ENCODE data around the gene ADAMTS13.

The ADAMTS13 gene

DNA sequence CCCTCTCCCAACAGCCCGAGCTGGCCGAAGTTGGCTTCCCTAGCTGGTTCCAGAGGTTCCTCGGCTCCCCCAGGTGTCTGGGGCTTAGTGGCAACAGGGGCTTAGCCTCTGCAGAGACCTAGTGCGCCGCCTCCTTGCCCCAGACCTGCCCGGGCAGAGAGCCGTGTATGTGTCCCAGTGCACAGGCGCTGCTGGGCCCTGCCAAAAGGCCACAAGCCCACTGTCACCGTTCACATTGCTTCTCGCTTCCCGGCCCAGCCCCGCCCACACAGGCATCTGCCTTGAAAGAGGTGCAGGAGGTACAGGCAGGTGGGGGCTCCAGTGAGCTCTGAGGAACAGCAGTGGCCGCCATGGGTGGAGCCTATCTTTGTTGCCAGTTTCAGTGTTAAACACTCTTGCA, 35.1 kb downstream of the ADAMTS13 start:
- DNase-seq, result no peak

DNA sequence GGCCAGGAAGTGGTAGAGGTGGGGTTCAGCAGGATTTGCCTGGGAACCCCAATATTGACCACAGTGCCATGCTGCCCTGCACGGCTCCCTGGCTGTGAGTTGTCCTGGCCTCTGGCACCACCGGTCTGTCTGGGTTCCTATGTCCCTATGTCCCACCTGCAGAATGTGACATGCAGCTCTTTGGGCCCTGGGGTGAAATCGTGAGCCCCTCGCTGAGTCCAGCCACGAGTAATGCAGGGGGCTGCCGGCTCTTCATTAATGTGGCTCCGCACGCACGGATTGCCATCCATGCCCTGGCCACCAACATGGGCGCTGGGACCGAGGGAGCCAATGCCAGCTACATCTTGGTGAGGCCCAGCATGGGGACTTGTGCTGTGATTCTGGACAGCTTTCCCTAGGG, 35.6 kb downstream of the ADAMTS13 start:
- DNase-seq, result no peak

DNA sequence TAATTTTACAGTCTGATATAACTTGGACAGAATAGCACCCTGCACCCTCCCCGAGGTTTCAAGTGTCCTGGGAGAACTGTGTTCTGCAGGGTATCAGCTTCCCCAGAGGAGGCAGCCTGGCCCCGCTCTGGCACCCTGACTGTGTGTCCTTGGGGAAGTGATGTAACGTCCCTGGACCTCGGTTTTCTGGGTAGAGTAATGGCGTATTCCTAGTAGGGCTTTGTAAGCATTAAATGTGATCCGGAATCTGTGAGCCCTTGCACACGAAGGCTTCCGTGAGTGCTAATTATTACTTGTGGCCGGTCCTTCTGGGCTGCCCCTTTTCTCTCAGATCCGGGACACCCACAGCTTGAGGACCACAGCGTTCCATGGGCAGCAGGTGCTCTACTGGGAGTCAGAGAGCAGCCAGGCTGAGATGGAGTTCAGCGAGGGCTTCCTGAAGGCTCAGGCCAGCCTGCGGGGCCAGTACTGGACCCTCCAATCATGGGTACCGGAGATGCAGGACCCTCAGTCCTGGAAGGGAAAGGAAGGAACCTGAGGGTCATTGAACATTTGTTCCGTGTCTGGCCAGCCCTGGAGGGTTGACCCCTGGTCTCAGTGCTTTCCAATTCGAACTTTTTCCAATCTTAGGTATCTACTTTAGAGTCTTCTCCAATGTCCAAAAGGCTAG, 36.6 kb downstream of the ADAMTS13 start:
- no peak for DNase-seq

DNA sequence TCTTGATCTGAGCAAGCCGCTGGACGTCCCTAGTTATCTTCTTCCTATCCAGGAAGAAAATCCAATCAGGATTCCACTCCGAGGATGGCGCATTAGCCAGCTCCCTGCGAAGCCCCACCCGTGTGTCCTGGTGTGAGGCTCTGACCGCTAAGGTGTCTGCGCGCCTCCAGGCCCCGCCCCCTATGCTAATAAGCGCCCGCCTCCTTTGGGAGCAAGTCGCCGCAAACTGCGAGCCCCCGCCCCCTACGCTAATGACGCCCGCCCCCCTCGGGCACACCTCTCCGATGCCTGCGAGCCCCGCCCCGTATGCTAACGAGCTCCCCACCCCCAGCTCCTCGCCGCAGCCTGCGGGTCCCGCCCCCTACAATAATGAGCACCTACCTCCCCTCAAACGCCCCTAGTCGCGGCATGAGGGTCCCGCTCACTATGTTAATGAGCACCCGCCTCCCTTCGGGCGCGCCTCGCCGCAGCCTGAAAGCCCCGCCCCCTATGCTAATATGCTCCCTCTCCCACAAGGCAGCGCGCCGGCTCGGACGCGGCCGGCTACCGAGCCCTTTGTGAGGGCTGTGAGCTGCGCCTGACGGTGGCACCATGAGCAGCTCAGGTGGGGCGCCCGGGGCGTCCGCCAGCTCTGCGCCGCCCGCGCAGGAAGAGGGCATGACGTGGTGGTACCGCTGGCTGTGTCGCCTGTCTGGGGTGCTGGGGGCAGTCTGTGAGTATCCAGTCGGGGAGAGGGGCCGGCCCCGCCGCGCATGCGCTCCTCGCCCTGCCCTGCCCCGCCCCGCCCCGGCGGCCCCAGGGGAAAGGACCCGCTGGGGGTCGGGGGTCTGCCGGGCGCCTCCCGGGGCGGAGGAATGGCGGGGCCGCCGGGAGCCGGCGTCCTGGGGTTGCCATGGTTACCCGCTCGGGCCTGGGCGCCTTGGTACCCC, 37.6 kb downstream of the ADAMTS13 start, which contains the start of gene CACFD1:
Gene CACFD1 (plus strand): TSS at position 503 of the 929 bp plus-strand sequence. CDS start 89 bp downstream, at position 592.
- peak; percentile 99 for DNase-seq

DNA sequence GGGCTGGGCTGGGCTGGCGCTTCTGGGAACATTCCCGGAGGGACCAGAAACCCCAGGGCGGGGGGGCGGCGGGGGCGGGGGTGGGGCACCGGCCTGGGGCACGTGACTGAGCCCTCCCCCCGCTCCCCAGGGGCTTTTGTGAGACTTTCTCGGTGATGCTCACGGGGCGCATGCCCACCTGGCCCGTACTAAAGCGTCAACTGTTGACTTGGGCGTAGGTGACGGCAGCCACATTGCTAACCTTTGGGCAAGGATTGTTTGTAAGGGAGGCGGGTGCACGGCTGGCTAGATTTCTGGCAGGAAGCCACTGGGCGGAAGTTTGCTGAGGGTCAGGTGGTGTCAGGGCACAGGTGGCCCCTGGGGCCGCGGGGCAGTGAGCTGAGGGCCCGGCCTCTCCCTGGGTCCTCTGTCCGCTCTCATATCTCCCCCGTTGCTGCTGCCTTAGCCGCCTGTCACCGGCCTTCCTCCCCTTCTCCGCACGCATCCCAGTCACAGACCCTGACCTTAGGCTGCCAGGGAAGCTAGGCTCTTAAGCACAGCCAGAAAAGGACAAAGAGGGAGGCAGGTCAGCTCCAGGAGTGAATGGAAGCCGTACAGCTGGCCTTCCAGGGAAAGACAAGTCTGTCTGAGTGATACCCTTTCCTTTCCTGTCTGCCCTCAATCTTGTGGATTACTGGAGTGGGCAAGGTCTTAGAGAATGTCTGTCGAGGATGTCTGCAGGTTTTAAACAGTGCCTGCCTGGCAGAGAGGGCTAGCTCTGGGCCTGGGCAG, 38.4 kb downstream of the ADAMTS13 start:
- DNase-seq, result peak; percentile 69

DNA sequence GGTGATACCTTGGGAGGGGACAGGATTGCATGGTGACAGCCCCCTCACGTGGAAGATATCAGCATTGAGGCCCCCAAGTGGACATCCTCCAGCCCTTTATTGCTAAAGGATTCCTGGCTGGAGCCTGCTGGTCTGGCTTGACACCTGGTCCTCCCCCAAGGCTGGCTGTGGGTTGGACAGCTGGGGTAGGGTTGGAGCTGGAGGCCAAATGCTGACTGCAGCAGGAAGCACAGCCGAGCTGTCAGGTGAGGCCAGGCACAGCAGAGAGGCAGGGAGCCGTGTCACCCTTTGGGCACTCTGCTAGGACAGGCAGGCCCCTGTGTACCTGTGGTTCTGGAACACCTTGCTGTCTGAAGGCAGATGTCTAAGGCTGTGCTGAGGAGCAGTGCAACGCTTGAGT, 39.8 kb downstream of the ADAMTS13 start:
- DNase-seq, result no peak

DNA sequence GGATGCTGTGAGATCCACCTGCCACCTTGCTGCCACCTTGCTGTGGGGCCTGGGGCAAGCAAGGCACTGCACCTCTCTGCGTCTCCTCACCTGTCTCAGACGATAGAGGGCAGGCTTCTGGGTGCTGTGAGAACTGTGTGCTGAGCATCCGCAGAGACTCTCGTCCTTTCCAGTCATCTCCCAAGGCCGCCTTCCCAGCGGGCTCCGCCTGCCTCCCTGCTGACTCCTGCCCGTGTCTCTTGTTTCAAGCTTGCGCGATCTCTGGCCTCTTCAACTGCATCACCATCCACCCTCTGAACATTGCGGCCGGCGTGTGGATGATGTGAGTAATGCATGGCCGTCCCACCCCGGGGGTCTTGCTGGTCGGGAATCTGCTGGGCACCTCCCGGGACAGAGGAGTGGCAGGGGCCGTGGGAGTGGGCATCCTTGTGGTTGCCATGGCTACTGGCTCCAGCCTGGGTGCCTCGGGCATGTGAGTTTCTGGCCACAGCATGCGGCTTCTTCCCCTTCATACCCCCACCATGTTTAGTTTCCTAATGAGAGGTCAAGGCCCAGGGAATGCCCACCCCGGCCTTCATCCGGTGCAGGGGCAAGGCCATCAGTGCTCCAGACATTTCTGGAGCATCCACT, 41.2 kb downstream of the ADAMTS13 start:
- DNase-seq, result peak; percentile 30

DNA sequence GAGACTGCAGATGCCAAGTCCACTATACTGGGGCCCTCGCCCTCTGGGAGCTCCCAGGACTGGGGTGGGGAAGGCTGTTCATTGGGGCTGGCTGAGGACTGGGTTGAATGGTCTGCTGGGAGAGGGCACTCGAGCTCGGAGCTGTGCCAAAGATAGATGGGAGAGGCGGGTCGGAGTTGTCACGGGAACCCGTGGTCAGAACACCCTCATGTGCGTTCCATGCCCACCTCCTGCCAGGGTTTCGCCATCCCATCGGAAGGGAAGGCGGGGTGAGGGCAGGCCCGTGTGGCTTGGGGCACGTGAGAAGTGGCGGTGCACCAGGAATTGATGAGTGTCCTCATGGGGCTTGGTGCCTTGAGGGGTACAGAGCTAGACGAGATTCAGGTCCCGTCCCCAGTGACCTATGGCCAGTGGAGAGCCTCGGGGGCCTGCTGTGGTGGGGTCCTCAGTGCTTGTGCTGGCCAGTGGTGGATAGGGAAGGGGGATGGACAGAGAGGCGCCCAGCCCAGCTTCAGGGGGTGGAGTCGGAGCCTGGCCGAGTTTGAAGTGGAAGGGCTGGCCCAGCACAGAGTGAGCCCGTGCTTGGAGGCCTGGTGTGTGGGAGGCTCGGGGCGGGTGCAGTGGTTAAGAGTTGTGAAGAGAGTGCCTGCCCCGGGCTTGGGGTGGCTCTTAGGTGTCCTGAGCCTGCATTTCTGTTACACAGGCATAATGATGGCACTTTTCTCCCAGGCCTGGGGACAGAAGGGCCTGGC, 41.9 kb downstream of the ADAMTS13 start:
- DNase-seq, result no peak

DNA sequence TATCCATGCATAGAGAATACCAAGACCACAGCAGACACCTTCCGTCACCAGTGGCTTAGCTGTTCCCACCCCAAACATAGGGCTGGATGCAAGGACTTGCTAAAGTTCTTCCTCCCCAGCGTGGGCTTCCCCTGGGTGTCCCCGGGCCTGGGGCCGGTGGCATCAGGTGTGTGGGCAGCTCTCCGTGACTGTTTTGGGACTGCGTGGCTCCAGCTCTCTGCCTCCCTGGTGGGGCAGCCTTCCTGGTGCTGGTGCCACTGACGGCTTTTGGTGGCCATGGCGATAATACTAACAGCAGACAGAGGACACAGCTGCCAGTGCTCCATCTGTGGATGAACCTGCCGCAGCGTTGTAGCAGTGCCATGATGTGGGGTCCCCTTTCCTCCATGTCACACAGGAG, 42.5 kb downstream of the ADAMTS13 start:
- DNase-seq, result no peak

DNA sequence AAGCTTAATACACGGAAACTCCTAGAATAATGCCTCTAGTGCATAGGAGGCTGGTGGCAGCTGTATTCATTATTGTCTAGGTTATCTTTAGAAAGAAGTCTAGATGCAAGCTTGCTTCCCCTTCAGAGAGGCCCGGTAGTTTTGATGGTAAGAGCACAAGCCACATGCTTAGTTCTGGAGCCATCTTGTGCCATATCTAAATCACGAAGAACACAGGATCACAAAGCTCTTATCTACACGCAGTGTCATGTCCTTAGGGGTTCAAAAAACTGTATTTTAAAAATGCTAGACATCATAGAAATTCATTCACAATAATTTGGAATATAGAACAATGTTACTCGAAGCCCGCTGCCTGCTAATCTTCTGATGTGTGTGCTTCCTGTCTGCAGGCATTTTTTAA, 43.8 kb downstream of the ADAMTS13 start:
- DNase-seq, result no peak

DNA sequence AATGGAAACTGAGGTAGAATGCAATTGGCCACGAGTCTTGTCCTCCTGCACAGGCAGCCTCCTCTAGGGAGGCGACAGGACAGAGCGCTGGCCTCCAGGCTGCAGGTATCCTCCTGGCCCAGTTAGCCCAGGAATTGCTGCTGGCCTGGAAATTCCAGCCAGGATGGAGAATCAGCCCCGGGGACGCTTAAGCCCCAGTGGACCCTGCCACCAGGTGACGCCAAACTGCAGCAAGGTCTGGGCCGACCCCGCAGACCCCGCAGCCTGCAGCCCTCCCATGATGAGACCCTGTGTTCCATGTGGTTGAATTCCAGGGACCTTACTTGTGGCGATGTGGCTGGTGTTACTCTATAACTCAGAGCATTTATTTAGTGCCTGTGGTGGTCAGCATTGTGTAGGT, 44.9 kb downstream of the ADAMTS13 start:
- no peak for DNase-seq

DNA sequence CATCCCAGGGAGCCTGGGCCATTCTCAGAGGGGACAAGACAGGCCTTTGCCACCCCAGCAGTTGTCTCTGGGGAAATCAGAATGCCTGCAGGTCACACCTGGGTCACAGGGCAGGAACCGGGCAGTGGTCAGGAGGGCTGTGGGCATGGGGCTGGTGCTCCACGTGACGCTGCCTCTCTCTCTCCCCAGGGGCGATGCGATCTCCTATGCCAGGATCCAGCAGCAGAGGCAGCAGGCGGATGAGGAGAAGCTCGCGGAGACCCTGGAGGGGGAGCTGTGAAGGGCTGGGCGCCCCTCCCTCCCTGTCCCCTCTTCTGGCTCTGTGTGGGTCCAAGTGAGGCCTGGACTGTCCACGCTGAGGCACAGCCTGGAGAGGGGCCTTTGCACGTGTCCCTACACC, 46.2 kb downstream of the ADAMTS13 start:
- no peak for DNase-seq

DNA sequence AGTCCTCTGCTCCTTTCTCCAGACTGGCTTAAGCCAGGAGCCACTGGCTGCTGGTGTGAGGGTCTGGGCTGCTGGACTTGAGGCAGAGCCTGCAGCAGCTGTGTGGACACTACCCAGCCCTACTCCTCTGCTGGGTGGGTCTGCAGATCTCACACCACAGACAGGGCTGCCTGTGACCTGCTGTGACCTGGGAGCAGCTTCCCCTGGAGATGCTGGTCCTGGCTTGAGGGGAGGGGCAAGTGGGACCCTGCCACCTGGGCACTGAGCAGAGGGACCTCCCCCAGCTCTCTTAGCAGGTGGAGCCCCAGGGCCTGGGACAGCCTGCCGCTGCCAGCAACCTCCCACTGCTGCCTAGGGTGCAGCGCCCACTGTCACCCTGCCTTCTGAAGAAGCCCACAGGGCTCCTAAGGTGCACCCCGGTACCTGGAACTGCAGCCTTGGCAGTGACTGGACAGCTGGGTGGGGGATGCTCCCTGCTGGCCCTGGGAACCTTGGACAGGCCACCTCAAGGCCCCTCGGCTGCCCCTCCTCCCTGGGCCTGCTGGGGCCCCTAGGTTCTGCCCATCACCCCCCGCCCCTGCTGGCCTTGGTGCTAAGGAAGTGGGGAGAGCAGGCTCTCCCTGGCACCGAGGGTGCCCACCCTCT, 46.7 kb downstream of the ADAMTS13 start:
- no peak for DNase-seq

DNA sequence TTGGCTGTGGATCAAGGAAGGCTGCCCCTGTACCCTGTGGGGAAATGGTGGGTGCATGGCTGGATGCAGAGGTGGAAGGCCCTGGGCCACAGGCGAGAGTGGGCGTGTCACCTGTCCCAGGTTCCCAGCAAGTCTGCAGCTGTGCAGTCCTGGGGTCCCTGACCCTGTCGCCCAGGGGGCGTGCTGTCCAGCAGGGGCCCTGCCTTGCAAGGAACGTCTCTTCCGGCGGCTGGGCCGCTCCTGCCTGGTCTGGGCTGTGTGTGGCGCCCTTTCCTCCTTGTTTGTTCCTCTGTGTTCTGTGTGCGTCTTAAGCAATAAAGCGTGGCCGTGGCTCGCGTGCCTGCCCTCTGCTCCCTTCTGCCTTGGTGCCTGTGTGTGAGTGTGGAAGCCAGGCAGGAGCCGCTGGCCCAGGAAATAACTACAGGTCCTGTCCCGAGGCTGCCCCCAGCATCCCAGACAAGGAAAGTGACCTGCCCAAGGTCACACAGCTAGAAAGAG, 48.3 kb downstream of the ADAMTS13 start:
- no peak for DNase-seq

DNA sequence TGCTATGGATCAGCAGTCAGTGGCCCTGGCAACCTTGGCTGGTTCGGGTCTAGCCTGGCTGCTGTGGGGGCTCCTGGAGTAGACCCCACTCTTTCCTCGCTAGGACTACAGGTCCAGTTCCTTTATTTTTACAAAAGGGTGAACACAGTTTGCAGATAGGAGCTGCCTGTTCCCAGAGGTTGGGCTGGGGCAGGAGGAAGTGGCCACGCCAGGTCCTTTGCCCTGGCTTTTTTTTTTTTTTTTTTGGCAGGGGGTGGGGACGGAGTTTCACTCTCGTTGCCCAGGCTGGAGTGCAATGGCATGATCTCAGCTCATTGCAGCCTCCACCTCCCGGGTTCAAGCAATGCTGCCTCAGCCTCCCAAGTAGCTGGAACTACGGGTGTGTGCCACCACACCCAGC, 48.8 kb downstream of the ADAMTS13 start:
- DNase-seq, result no peak

DNA sequence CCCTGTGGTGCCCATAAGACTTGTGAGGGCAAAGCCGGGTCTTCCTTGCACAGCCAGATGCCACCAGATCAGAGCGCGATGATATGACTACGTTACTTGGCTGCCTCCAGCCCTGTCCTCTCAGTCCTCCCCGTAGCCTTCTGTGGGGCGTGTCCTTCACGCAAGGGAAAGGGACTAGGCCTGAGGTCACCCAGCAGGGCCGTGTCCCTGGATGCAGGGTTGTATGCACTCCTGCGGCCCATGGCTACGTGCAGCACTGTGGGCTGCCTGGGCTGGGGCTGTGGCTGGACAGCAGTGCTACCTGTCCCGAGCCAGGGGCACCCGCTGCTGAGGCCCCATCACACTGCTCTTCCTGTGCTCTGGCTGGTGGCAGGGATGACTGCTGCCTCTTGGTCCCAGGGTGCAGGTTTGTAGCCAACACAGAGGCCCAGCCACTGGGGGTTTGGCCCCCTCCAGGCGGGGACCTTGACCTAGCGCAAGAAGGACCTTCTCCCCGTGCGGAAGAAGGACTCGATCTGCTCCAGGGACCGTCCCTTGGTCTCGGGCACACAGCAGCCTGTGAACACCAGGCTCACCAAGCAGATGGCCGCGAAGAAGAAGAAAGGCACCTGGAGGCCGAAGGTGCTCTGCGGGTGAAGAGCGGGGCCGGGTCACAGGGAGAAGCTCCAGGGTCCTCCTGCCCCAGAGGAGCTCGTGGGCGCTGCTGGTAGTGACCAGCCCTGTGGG, 49.5 kb downstream of the ADAMTS13 start:
- no peak for DNase-seq

DNA sequence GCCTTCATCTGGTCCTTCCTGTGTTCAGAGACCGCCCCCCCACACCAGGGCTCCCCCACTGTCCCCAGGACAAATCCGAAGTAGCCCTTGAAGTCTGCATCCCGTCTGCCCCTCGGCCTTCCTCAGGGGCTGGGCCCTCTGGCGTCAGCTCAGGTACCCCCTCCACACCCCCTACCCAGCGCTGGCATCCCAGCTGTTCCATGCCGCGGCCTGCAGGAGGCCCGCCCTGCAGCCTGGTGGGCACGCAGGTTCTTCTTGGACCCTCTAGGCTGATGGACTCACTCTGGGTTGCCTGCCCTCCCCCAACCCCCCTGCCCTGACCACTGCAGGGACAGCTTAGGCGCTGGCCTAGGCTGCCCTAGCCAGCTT, 50.1 kb downstream of the ADAMTS13 start:
- DNase-seq, result no peak

DNA sequence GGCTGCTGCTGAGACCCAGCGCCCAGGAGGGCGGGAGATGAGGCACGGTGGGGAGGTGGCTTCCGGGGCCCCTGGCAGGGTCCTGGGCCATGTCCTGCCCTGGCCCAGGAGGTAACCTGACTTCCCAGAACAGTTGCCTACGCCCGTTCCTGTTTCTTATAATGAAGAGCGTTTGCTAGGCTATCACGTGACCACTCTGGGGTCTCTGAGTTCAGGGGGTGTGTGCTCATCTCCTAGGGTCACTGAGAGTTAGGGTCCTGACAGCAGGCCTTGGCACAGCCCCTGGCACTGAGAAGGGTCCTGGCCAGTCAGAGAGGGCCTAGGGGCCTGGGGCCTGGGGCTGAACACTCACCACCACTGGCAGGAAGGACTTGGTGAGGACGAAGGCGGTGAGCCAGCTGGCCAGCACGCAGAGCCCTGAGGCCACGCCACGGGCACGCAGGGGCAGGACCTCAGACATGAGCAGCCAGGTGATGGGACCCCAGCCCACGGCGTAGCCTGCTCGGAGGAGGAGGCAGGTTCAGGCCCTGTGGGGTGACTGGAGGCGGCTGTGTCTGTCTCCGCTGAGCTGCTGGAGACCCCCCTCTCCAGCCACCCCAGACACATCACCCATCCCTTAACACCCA, 50.7 kb downstream of the ADAMTS13 start:
- DNase-seq, result no peak

DNA sequence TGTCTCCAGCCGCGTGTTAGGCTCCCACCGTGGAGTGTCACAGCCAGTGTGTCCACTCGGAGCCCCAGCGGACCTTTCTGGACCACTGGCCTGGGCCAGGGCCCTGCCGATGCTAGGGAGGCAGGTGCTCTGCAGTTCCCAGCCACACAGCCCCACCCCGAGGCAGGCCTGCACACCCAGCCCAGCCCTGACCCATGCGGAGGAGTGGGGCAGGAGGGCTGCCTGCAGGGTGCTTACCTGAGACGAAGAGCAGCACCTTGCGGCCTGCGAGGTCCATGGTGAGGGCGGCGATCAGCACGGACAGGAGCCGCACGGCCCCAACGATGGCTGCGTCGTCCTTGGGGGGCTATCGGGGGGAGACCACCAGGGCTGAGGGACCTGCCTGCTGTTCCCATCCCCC, 51.6 kb downstream of the ADAMTS13 start:
- no peak for DNase-seq

DNA sequence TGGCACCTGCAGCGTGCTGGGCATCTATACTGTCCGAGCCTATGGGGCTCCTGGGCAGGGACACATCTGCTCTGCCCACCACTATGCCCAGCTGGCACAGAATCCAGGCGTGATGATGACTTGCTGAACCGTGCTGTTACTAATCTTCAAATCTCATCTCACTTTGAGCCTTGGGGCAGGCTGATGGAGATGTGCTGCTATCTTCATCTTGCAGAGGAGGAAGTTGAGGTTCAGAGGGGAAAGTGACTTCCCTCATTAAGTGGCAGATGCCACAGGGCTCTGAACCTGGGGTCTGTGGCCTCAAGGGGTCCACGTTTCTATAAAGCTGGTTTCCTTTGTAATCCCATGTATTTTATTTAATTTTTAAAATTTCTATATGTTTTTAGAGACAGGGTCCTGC, 52.0 kb downstream of the ADAMTS13 start:
- DNase-seq, result no peak

Data from COR-L47 (cell line).